Cerebellar nuclear complex (tissue), 1 donor: ENCODE results near the gene OR2D3.
"Not testable (repeated sequence)": the region's sequence is repeated elsewhere in the genome, so short reads cannot be mapped to it uniquely, and the experiment has no call there.

Experiments used
- DNase-seq, 2 experiments: peaks; one replicate each; lab custom pipeline; 2025; lab: John Stamatoyannopoulos, UW

The OR2D3 gene, protein sequence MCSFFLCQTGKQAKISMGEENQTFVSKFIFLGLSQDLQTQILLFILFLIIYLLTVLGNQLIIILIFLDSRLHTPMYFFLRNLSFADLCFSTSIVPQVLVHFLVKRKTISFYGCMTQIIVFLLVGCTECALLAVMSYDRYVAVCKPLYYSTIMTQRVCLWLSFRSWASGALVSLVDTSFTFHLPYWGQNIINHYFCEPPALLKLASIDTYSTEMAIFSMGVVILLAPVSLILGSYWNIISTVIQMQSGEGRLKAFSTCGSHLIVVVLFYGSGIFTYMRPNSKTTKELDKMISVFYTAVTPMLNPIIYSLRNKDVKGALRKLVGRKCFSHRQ

DNA sequence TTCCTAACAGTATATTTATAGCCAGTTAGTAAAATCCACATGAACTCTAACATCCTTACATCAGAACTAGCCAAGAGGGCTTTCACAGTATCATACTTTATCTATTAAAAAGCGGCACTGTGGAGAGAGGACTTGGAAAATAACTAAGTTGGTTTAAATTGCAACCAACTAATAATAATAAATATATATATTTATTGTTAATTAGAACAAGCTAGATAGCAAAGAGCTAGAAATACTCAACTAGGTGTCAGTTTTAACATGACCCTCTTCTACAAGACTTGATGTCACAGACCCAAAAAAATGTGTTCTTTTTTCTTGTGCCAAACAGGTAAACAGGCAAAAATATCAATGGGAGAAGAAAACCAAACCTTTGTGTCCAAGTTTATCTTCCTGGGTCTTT is at the start of gene OR2D3:
Gene OR2D3 (plus strand): TSS at position 301 of the 400 bp plus-strand sequence. CDS start 0 bp downstream, at position 301.
- DNase-seq, result no peak

DNA sequence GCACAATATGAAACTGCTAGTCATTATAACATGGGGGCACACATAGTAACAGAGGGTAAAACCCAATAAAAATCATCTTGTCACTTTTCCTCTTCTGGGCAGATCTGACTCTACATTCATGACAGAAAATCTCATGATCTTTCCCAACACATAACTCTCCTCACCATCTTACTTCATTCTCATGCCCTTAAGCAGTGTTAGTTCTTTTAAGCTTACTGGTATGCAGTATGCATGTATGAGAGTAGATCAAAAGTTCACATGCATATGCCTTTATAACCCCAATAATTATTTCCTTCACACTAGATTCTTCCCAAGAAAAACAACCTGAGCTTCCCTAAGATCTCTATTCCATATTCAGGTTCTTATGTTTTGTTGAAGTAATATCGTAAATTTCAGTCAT is 49.5 kb upstream of the OR2D3 start:
- no peak for DNase-seq

- DNase-seq, result no peak
Observed at GRCh38 chr11:6875761-6876160, 45.0 kb upstream of the OR2D3 start.

DNA sequence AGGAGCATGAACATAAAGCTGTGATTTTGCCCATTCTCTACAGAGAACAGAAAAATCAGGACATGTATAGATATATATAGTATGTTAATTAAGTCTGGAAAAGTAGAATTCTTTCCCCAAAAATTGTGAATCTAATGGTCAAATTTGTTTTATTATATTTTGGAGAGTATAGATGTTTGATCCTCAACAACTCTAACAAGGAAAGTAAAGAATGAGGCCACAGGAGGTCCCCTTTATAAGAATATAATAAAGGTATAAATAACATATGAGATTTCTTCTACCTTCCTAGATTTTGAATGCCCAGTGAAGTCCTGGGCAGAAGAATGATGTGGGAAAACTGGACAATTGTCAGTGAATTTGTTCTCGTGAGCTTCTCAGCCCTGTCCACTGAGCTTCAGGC is 44.5 kb upstream of the OR2D3 start, which contains the start of gene OR10A4:
Gene OR10A4 (plus strand): TSS at position 301 of the 400 bp plus-strand sequence. CDS start 23 bp downstream, at position 324.
- DNase-seq, result no peak

- DNase-seq, result no peak
Observed at GRCh38 chr11:6876914-6877313, 43.9 kb upstream of the OR2D3 start.

- no peak for DNase-seq
Observed at GRCh38 chr11:6882751-6883150, 38.1 kb upstream of the OR2D3 start.

DNA sequence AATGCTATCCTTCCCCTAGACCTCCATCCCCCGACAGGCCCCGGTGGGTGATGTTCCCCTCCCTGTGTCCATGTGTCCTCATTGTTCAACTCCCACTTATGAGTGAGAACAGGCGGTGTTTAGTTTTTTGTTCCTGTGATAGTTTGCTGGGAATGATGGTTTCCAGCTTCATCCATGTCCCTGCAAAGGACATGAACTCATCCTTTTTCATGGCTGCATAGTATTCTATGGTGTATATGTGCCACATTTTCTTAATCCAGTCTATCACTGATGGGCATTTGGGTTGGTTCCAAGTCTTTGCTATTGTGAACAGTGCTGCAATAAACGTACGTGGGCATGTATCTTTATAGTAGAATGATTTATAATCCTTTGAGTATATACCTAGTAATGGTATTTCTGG is 33.1 kb upstream of the OR2D3 start:
- not testable (repeated sequence) for DNase-seq

DNA sequence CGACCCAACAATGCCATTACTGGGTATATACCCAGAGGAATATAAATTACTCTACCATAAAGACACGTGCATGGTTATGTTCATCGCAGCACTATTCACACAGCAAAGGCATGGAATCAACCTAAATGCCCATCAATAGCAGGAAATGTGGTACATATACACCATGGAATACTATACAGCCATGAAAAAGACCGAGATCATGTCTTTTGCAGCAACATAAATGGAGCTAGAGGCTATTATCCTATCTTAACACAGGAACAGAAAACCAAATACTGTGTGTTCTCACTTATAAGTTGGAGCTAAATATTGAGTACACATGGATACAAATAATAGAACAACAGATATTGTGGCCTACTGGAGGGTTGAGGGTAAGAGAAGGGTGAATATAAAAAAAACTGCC is 32.0 kb upstream of the OR2D3 start:
- DNase-seq, result no peak

GRCh38 chr11:6889835-6890234 is 31.0 kb upstream of the OR2D3 start:
- no peak for DNase-seq

GRCh38 chr11:6892400-6892799 is 28.4 kb upstream of the OR2D3 start, which contains the start of gene OR2D2:
OR2D2 (minus strand) TSS chr11:6892500; CDS start chr11:6892500, 0 bp downstream.
- no peak for DNase-seq

DNA sequence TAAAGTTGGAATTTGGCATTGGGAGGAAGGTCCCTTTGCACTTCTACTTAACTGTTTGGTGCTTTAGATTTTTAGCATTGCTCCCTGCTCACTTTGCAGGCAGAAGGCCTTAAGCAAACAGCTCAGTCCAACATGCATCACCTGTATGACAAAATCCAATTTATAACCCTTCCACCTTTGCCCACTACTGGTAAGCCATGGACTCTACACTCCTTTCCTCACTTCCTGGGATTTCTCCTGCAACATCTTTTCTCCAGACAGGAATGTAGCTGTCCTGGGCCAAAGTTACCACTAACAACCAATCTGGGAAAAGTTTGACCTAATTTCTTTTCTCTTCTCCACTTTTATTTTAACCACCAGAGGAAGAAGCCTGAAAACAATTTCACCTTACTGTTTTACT is 26.7 kb upstream of the OR2D3 start:
- DNase-seq, result no peak

GRCh38 chr11:6895010-6895409 is 25.8 kb upstream of the OR2D3 start:
- DNase-seq, result no peak

GRCh38 chr11:6898911-6899310 is 21.9 kb upstream of the OR2D3 start:
- DNase-seq, result no peak

DNA sequence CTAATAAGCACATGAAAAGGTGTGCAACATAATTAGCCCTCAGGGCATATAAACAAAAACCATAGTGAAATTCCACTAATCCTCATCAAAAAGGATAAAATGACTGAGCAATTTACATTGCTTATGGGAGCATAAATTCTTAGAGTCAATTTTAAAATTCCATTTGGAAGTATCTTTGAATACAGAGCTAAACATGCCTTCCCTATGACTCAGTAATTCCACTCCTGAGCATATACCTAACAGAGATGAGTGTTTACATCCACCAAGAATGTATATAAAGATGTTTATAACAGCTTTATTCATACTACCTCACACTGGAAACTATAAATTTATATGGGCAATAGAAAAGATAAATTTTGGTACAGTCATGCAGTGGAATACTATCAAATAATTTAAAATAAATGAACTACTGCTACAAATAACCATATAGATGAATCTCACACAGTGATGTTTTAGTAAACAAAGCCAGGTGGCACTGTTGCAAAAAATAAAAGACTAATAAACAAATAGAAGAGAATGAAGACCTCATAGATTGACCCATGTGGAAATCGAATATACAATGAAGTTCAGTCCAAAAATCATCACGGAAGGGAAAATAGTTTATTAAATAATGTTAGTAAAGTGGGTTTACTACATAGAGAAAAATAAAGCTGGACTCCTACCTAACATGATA is 20.3 kb upstream of the OR2D3 start:
- DNase-seq, result no peak

DNA sequence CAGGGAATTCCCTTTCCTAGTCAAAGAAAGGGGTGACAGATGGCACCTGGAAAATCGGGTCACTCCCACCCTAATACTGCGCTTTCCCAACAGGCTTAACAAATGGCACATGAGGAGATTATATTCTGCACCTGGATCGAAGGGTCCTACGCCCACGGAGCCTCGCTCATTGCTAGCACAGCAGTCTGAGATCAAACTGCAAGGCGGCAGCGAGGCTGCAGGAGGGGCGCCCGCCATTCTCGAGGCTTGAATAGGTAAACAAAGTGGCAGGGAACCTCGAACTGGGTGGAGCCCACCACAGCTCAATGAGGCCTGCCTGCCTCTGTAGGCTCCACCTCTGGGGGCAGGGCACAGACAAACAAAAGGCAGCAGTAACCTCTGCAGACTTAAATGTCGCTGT is 16.0 kb upstream of the OR2D3 start:
- DNase-seq, result not testable (repeated sequence)

DNA sequence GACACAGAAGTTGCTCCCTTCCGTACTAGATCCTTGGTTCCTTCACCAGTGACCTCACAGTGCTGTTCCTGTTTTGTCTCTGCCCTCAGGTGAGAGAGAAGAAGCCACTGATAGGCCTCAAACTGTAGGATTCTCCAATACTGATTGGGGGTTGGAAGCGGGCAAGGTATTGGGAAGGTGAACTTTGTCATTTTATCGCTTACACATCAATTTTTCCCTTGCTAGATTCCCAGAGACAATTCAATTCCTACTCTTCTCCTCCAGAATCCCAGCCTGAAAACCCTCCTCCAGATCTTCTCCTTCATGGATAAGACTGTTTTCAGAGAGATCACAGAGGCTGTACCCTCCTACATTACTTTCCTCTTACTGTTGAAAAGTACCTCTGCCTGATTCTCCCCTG is 9.4 kb upstream of the OR2D3 start:
- no peak for DNase-seq

GRCh38 chr11:6911948-6912347 is 8.9 kb upstream of the OR2D3 start:
- no peak for DNase-seq

- no peak for DNase-seq
Observed at GRCh38 chr11:6919698-6920097, 1.1 kb upstream of the OR2D3 start.

DNA sequence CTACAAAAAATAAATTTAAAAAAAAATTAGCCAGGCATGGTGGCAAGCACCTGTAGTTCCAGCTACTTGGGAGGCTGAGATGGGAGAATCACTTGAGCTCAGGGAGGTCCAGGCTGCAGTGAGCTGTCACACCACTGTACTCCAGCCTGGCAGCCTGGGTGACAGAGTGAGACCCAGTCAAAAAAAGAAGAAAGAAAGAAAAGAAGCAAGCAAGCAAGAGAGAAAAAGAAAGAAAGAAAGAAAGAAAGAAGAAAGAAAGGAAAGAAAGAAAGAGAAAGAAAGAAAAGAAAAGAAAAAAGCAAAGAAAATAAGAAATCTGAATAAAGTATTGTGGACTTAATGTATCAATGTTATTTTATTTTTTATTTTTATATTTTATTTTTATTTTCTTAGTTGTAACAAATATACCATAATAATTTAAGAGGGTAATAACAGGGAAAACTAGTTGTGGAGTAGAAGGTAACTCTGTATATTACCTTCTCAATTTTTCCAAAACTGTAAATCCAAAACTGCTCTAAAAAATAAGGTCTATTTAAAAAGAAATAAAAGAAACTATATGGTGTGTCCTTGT is 4.3 kb downstream of the OR2D3 start:
- DNase-seq, result no peak

GRCh38 chr11:6925636-6926207 is 4.9 kb downstream of the OR2D3 start:
- no peak for DNase-seq

GRCh38 chr11:6926208-6927029 is 5.6 kb downstream of the OR2D3 start, which contains the start of gene ZNF215:
ZNF215 (plus strand) TSS chr11:6926426; CDS start chr11:6932273, 5,847 bp downstream.
- no peak for DNase-seq
